GM10248 (cell line): ENCODE measurements around the gene RFX1.

Source experiments
- CTCF ChIA-PET: fragments of 300-600 bp; sonication (Branson Sonifier 250); formaldehyde crosslinking; extraction: SDS; loops from one replicate; lab custom pipeline; 2021; ENCODE audit warnings: antibody characterized with exemption; lab: Yijun Ruan, JAX
- POLR2A ChIA-PET: fragments of 350-650 bp; sonication (Branson Sonifier 250); formaldehyde crosslinking; extraction: SDS; loops from one replicate; lab custom pipeline; 2020; ENCODE audit warnings: antibody characterized with exemption; lab: Yijun Ruan, JAX
- DNase-seq: peaks from one replicate; pipeline ENCODE4 v3.0.0; 2012; ENCODE audit errors: extremely low spot score
- TF ChIP-seq, protein P1 (sequence below): IDR thresholded peaks from 2 replicates; pipeline ENCODE4 v1.5.1; 2012; ENCODE audit warnings: mild to moderate bottlenecking, low read depth; ENCODE audit errors: extremely low read depth, missing control alignments, control extremely low read depth

The RFX1 gene

GRCh38 chr19:14004619-14005348, 1.3 kb downstream of the RFX1 start:
- no peak for DNase-seq

GRCh38 chr19:14003251-14004055, 2.7 kb downstream of the RFX1 start:
- ChIA-PET CTCF (interaction anchor here (0.7 to 3.3 kb wide), 4 partner anchors 11 to 28 kb away, joined by 3 to 11 read pairs (median 8); partner anchors contain the start of gene IL27RA), POLR2A (interaction anchor here (0.6 to 1.6 kb wide), 2 partner anchors 11 to 16 kb away, joined by 3 to 5 read pairs; no protein-coding TSS in a partner anchor)
- TF ChIP-seq, protein P1, sequence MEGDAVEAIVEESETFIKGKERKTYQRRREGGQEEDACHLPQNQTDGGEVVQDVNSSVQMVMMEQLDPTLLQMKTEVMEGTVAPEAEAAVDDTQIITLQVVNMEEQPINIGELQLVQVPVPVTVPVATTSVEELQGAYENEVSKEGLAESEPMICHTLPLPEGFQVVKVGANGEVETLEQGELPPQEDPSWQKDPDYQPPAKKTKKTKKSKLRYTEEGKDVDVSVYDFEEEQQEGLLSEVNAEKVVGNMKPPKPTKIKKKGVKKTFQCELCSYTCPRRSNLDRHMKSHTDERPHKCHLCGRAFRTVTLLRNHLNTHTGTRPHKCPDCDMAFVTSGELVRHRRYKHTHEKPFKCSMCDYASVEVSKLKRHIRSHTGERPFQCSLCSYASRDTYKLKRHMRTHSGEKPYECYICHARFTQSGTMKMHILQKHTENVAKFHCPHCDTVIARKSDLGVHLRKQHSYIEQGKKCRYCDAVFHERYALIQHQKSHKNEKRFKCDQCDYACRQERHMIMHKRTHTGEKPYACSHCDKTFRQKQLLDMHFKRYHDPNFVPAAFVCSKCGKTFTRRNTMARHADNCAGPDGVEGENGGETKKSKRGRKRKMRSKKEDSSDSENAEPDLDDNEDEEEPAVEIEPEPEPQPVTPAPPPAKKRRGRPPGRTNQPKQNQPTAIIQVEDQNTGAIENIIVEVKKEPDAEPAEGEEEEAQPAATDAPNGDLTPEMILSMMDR: no peak
- DNase-seq: peak; percentile 15

More at GRCh38 chr19:14004619-14005348, 1.3 kb downstream of the RFX1 start:
- POLR2A ChIA-PET: no interaction called here
- CTCF ChIA-PET: interaction anchor here (1.0 to 2.9 kb wide), 4 partner anchors 19 to 142 kb away, joined by 3 to 9 read pairs (median 4); partner anchors contain the start of gene IL27RA
- TF ChIP-seq, protein P1: no peak

DNA sequence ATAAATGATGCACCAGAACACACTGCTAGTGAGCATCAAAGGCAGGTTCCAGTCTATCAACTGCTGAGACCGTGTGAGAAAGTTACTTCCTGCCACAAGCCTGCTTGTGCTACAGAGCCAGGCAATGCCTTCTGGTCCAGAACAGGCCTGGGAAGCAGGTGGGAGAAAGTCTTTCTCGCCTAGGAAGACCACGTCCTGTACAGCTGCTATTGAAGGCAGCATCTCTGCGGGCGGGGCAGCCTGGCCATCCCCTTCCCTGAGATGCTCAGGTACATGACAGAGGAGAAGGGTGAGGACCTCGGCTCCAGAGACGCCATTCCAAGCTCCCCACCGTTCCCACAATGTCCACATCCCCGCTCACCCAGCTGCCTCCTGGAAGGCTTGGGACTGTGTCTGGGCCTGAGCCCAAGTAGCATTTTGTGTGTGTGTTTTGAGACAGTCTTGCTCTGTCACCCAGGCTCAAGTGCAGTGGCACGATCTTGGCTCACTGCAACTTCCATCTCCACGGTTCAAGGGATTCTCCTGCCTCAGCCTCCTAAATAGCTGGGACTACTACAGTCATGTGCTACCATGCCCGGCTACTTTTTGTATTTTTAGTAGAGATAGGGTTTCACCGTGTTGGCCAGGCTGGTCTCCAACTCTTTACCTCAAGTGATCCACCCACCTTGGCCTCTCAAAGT, 3.4 kb downstream of the RFX1 start:
- TF ChIP-seq, protein P1: no peak
- peak; percentile 14 for DNase-seq
- ChIA-PET POLR2A (interaction anchor here (1.6 kb wide), 1 partner anchor 11 kb away, joined by 3 read pairs; no protein-coding TSS in a partner anchor), CTCF (interaction anchor here (2.9 to 3.3 kb wide), 2 partner anchors 10 to 17 kb away, joined by 9 to 11 read pairs; no protein-coding TSS in a partner anchor)

DNA sequence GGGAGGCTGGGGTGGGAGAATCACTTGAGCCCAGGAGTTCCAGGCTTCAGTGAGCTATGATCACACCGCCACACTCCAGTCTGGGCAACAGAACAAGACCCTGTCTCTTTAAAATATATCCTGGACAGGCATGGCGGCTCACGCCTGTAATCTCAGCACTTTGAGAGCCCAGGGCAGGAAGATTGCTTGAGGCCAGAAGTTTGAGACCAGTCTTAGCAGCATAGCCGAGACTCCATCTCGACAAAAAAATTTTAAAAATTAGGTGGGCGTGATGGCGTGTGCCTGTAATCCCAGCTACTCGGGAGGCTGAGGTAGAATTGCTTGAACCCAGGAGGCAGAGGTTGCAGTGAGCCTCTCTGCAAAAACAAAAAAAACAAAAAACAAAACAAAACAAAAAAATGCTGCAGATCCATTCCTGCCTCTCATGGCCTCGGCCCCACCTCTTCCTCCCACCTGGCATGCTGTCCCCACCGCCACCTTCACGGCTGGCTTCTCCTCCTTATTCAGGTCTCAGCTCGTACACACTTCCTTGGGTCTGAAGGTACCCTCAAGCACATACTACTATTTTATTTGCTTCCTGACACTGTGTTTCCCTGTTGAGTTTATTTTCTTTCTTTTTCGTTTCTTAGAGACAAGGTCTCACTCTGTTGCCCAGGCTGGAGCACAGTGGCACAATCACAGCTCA, 5.3 kb downstream of the RFX1 start:
- ChIA-PET POLR2A (no interaction called here), CTCF (interaction anchor here (1.0 to 3.3 kb wide), 4 partner anchors 8 to 72 kb away, joined by 3 to 11 read pairs (median 4); partner anchors contain the start of genes IL27RA and MISP3)
- TF ChIP-seq, protein P1: no peak
- DNase-seq: no peak

GRCh38 chr19:13999085-13999484, 7.0 kb downstream of the RFX1 start:
- no peak for DNase-seq
- TF ChIP-seq, protein P1: no peak
- ChIA-PET POLR2A (no interaction called here), CTCF (interaction anchor here (1.0 kb wide), 1 partner anchor 73 kb away, joined by 3 read pairs; no protein-coding TSS in a partner anchor)
